Spleen (tissue), 11 donors: ENCODE data around the gene DVL2. TPM values are rescaled to one million over a fixed set of nuclear protein-coding genes. Genes with fewer than 3 reads are reported as not detected.
A peak's percentile ranks its signal among the peaks of the same experiment; 100 is the strongest.

Experiments
- DNase-seq: peaks from one replicate; pipeline ENCODE4 v3.0.0-alpha.2; 2020
- H3K27ac ChIP-seq, 8 donors: fragments of 200-600 bp; sonication (generic) in 7 of 8; 1 replicate in 4 of 8; 2 replicates in 4 of 8; pipeline versions ENCODE4 v1.5.0 to v1.8.0; 2016 to 2021; ENCODE audit warnings: inconsistent platforms in 4 of 8, mild to moderate bottlenecking in 4 of 8, moderate library complexity in 1 of 8
- H3K27me3 ChIP-seq, 7 donors: fragments of 200-600 bp; sonication (generic) in 6 of 7; replicated peaks in 1 of 7; 1 replicate in 4 of 7; 2 replicates in 3 of 7; pipeline versions ENCODE4 v1.5.0 to v1.8.0; 2016 to 2021; ENCODE audit warnings: inconsistent platforms in 3 of 7, mild to moderate bottlenecking in 1 of 7
- H3K36me3 ChIP-seq, 6 donors: fragments of 200-600 bp; sonication (generic) in 5 of 6; 1 replicate in 4 of 6; 2 replicates in 2 of 6; pipeline versions ENCODE4 v1.5.0 to v1.8.0; 2016 to 2021; ENCODE audit warnings: inconsistent platforms in 2 of 6
- H3K4me1 ChIP-seq, 6 donors: fragments of 200-600 bp; sonication (generic) in 5 of 6; 1 replicate in 3 of 6; 2 replicates in 3 of 6; pipeline versions ENCODE4 v1.5.0 to v1.8.0; 2016 to 2021; ENCODE audit warnings: inconsistent platforms in 3 of 6
- H3K4me3 ChIP-seq, 8 donors: fragments of 200-600 bp; sonication (generic) in 7 of 8; 1 replicate in 4 of 8; 2 replicates in 4 of 8; pipeline versions ENCODE4 v1.5.0 to v1.8.0; 2016 to 2021; ENCODE audit warnings: inconsistent platforms in 4 of 8, mild to moderate bottlenecking in 4 of 8, moderate library complexity in 2 of 8
- H3K9me3 ChIP-seq, 8 donors: fragments of 200-600 bp; sonication (generic) in 7 of 8; 1 replicate in 4 of 8; 2 replicates in 4 of 8; pipeline versions ENCODE4 v1.5.0 to v1.8.0; 2016 to 2021; ENCODE audit warnings: inconsistent platforms in 4 of 8
- CTCF ChIP-seq, 11 experiments: fragments of 200-600 bp in 7 of 11; fragments of 450-650 bp in 4 of 11; sonication (generic) in 4 of 11; IDR thresholded peaks in 8 of 11; conservative IDR thresholded peaks in 3 of 11; 1 replicate in 7 of 11; 2 replicates in 4 of 11; pipeline versions ENCODE4 v1.4.0 to v1.8.0; 2016 to 2021; ENCODE audit warnings: antibody characterized with exemption in 11 of 11, inconsistent platforms in 4 of 11, mild to moderate bottlenecking in 1 of 11
- POLR2A ChIP-seq, 3 donors: fragments of 450-650 bp; IDR thresholded peaks; one replicate each; pipeline ENCODE4 v1.5.1; 2017; ENCODE audit warnings: antibody characterized with exemption in 3 of 3, mild to moderate bottlenecking in 1 of 3
- POLR2AphosphoS5 ChIP-seq, 3 donors: sonication (generic); formaldehyde crosslinking; IDR thresholded peaks; one replicate each; pipeline ENCODE4 v1.5.1; 2017; ENCODE audit warnings: antibody characterized with exemption in 3 of 3
- WGBS, 5 donors: extraction: QIAGEN DNeasy Blood & Tissue Kit in 3 of 5; methylation state at CpG; one replicate each; pipeline versions ENCODE4 v1.1.5 to v1.1.7; 2013 to 2018; 5-methylcytosine and 5-hydroxymethylcytosine counted together
- intact Hi-C: fragments of 100-400 bp; cut with DNase I; formaldehyde crosslinking; loops from one replicate; pipeline ENCODE4 v1.15.0; 2023; ENCODE audit warnings: low total_unique reads
- polyA plus RNA-seq, 3 donors: library from polyadenylated mRNA; stranded (reverse); fragments of 200-250 nt; gene quantifications; one replicate each; pipeline ENCODE4 v1.2.1, GENCODE V29; 2013
- total RNA-seq, 7 donors: library from RNA; depleted of rRNA in 3 of 7; stranded (reverse); fragments of >200 nt in 3 of 7; fragmentation: NEBNext Ultra II Directional in 4 of 7; extraction: Animal tissue kit (Norgen Biotek cat#: 25700) in 4 of 7; gene quantifications; one replicate each; pipeline versions ENCODE4 v1.1.0 to v1.2.1, GENCODE V29; 2016 to 2021
- donor health status: healthy with polysubstance abuse.
- donor health status: DM: no; HTN: no; CAD: no; lungs with moderate emphysema.
- donor health status: DM: no; HTN: no; CAD: no.
- donor health status: Bipolar disorder and iron deficiency.
- donor health status: healthy.
- donor health status: DM: no; HTN: no; CAD: no.
- donor health status: DM: yes; HTN: yes; CAD: no.

DVL2 gene
- total and polyA plus RNA-seq, 10 donors, result 9.8 to 48.0 (median 37.7) TPM

DNA sequence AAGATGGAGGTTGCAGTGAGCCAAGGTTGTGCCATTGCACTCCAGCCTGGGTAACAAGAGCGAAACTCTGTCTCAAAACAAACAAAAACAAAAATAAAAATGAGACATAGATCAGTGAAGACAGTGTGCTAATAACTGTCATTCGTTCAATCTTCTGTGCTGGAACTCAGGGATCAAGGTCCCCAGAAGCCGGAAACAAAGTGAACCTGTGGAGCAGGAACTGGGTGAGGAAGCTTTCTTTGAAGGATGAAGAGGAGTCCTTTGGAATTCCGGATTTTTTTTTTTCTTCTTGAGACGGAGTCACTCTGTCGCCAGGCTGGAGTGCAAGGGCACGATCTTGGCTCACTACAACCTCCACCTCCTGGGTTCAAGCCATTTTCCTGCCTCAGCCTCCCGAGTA is 45.1 kb upstream of the DVL2 start:
- Histone ChIP-seq H3K9me3 (no peaks in the 10 kb centered on the region), H3K27me3 (peaks cover 0 to 44% (median 20%) of the 10 kb centered on the region in 7 donors), H3K4me1 (peaks cover 17 to 34% (median 30%) of the 10 kb centered on the region in 6 donors), H3K27ac (no peak overlapping the region), H3K4me3 (no peak overlapping the region), H3K36me3 (no peaks in the 10 kb centered on the region)
- no peak for DNase-seq
- WGBS, 5 donors, result 83 to 92% (median 88%) methylated on average over 8 of the region's 8 CpGs
- intact Hi-C loops, result no loop called here
- no peak for TF ChIP-seq CTCF (IDR thresholded peaks at IDR 0.05 in 8 of 11, conservative IDR thresholded peaks at IDR 0.05 in 3 of 11)
- no peak for TF ChIP-seq POLR2AphosphoS5 (IDR thresholded peaks at IDR 0.05)
- no peak for TF ChIP-seq POLR2A (IDR thresholded peaks at IDR 0.05)

DNA sequence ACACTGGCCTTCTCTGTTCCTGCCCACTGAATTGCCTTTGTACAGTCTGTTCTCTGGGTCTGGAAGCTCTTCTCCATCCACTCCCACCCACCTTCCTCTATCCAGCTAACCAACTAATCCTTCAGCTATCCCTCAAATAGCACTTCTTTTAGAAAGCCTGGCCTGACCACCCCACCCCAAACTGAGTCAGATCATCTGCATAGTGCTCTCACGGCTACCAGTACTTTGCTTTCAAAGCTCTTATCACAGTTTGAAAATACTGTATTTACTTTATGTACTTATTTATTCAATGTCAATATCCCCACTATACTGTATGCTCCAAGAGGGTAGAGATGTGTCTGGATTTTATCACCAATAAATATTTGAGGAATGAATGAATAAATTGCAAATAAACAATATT is 32.5 kb upstream of the DVL2 start:
- Histone ChIP-seq H3K27me3 (peaks cover 3 to 67% (median 22%) of the 10 kb centered on the region in 7 donors), H3K27ac (no peak overlapping the region), H3K9me3 (no peaks in the 10 kb centered on the region), H3K4me1 (peaks cover 14 to 23% (median 21%) of the 10 kb centered on the region in 6 donors), H3K36me3 (no peaks in the 10 kb centered on the region), H3K4me3 (no peak overlapping the region)
- DNase-seq, result no peak
- 66 to 91% (median 79%) methylated on average over 1 of the region's 1 CpG for WGBS, 5 donors
- intact Hi-C loops, result no loop called here
- TF ChIP-seq POLR2AphosphoS5 (IDR thresholded peaks at IDR 0.05) (no peak), POLR2A (IDR thresholded peaks at IDR 0.05) (no peak), CTCF (IDR thresholded peaks at IDR 0.05 in 8 of 11, conservative IDR thresholded peaks at IDR 0.05 in 3 of 11) (no peak)

DNA sequence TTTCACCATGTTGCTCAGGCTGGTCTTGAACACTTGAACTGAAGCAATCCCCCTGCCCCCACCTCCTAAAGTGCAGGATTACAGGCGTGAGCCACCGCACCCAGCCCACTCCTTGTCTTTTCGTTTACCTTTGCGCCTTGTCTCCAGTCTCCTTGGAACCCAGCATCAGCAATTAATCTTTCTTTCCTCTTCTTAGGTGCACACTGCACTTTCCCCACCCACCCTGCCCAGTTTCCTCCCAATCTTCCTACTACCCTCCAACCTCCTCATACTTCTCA is 29.4 kb upstream of the DVL2 start:
- no peak for DNase-seq
- TF ChIP-seq POLR2A (IDR thresholded peaks at IDR 0.05) (no peak), CTCF (IDR thresholded peaks at IDR 0.05 in 8 of 11, conservative IDR thresholded peaks at IDR 0.05 in 3 of 11) (no peak), POLR2AphosphoS5 (IDR thresholded peaks at IDR 0.05) (no peak)
- no peak overlapping the region for H3K27ac ChIP-seq
- H3K27me3 ChIP-seq, result peaks cover 3 to 78% (median 27%) of the 10 kb centered on the region in 7 donors
- WGBS, 5 donors, result 38 to 59% (median 54%) methylated on average over 4 of the region's 4 CpGs
- peak overlapping the region in 2 of 8 donors; percentile 57 to 78 for H3K4me3 ChIP-seq
- intact Hi-C loops, result no loop called here
- H3K4me1 ChIP-seq, result peaks cover 22 to 38% (median 35%) of the 10 kb centered on the region in 6 donors
- no peaks in the 10 kb centered on the region for H3K9me3 ChIP-seq
- peaks cover 0 to 14% (median 7%) of the 10 kb centered on the region in 6 donors for H3K36me3 ChIP-seq

- peaks cover 22 to 38% (median 35%) of the 10 kb centered on the region in 6 donors for H3K4me1 ChIP-seq
- TF ChIP-seq POLR2AphosphoS5 (IDR thresholded peaks at IDR 0.05) (no peak), CTCF (IDR thresholded peaks at IDR 0.05 in 8 of 11, conservative IDR thresholded peaks at IDR 0.05 in 3 of 11) (no peak), POLR2A (IDR thresholded peaks at IDR 0.05) (no peak)
- peak overlapping the region in 2 of 8 donors; percentile 2 to 8 for H3K27ac ChIP-seq
- H3K9me3 ChIP-seq, result no peaks in the 10 kb centered on the region
- 4 to 9% (median 6%) methylated on average over 26 of the region's 26 CpGs for WGBS, 5 donors
- H3K4me3 ChIP-seq, result peak overlapping the region in 6 of 8 donors; percentile 16 to 78 (median 22)
- peaks cover 0 to 20% (median 11%) of the 10 kb centered on the region in 6 donors for H3K36me3 ChIP-seq
- intact Hi-C loops, result no loop called here
- DNase-seq, result no peak
- peaks cover 3 to 78% (median 27%) of the 10 kb centered on the region in 7 donors for H3K27me3 ChIP-seq
These were observed 28.9 kb upstream of the DVL2 start for GRCh38 chr17:7262935-7263800.
